Measurements from ENCODE around the gene CD2. TPM values are rescaled to one million over a fixed set of nuclear protein-coding genes. Genes with fewer than 3 reads are reported as not detected.

Gene CD2
- total RNA-seq, 4 donors from 2014 or later: 0.39 to 1.7 TPM; not detected in 2

GRCh38 chr1:116785006-116785405, 30.8 kb downstream of the CD2 start:
- no peak overlapping the region for H3K4me3 ChIP-seq
- H3K36me3 ChIP-seq: no peaks in the 10 kb centered on the region
- WGBS: 72% methylated on average over 3 of the region's 4 CpGs
- H3K4me1 ChIP-seq: no peaks in the 10 kb centered on the region
- no peak for DNase-seq (ENCODE audit: low spot score in 2 of 2)
- TF ChIP-seq POLR2AphosphoS5 (IDR thresholded peaks at IDR 0.05) (no peak), POLR2A (IDR thresholded peaks at IDR 0.05) (no peak), CTCF (IDR thresholded peaks at IDR 0.05) (no peak), EP300 (IDR thresholded peaks at IDR 0.05) (no peak)
- no peaks in the 10 kb centered on the region for H3K9me3 ChIP-seq
- H3K27me3 ChIP-seq: no peaks in the 10 kb centered on the region
- no peak overlapping the region for H3K27ac ChIP-seq

GRCh38 chr1:116786049-116786448, 31.8 kb downstream of the CD2 start:
- Histone ChIP-seq H3K27me3 (no peaks in the 10 kb centered on the region), H3K36me3 (no peaks in the 10 kb centered on the region), H3K4me3 (no peak overlapping the region), H3K27ac (no peak overlapping the region), H3K9me3 (no peaks in the 10 kb centered on the region), H3K4me1 (peaks cover 3% of the 10 kb centered on the region)
- no peak for DNase-seq (ENCODE audit: low spot score in 2 of 2)
- whole genome bisulfite sequencing: 69% methylated on average over 1 of the region's 1 CpG
- no peak for TF ChIP-seq EP300 (IDR thresholded peaks at IDR 0.05)
- TF ChIP-seq POLR2A (IDR thresholded peaks at IDR 0.05): no peak
- no peak for TF ChIP-seq POLR2AphosphoS5 (IDR thresholded peaks at IDR 0.05)
- TF ChIP-seq CTCF (IDR thresholded peaks at IDR 0.05): no peak

- no peak for DNase-seq (ENCODE audit: low spot score in 2 of 2)
- no peaks in the 10 kb centered on the region for H3K9me3 ChIP-seq
- TF ChIP-seq POLR2AphosphoS5 (IDR thresholded peaks at IDR 0.05): no peak
- no peak for TF ChIP-seq EP300 (IDR thresholded peaks at IDR 0.05)
- no peak for TF ChIP-seq POLR2A (IDR thresholded peaks at IDR 0.05)
- no peak for TF ChIP-seq CTCF (IDR thresholded peaks at IDR 0.05)
Measured at GRCh38 chr1:116791727-116792126, 37.5 kb downstream of the CD2 start.

GRCh38 chr1:116793357-116793935, 39.2 kb downstream of the CD2 start:
- Histone ChIP-seq H3K27me3 (peaks cover 3% of the 10 kb centered on the region), H3K36me3 (no peaks in the 10 kb centered on the region), H3K4me3 (no peak overlapping the region), H3K9me3 (no peaks in the 10 kb centered on the region), H3K4me1 (peaks cover 3% of the 10 kb centered on the region), H3K27ac (no peak overlapping the region)
- TF ChIP-seq POLR2A (IDR thresholded peaks at IDR 0.05): no peak
- TF ChIP-seq EP300 (IDR thresholded peaks at IDR 0.05): no peak
- no peak for TF ChIP-seq POLR2AphosphoS5 (IDR thresholded peaks at IDR 0.05)
- TF ChIP-seq CTCF (IDR thresholded peaks at IDR 0.05): no peak
- WGBS: 76% methylated on average over 2 of the region's 2 CpGs
- DNase-seq (ENCODE audit: low spot score in 2 of 2): no peak

More at GRCh38 chr1:116791727-116792126, 37.5 kb downstream of the CD2 start:
- Histone ChIP-seq H3K36me3 (no peaks in the 10 kb centered on the region), H3K4me3 (no peak overlapping the region), H3K27ac (no peak overlapping the region), H3K4me1 (peaks cover 3% of the 10 kb centered on the region), H3K27me3 (peaks cover 3% of the 10 kb centered on the region)

GRCh38 chr1:116794371-116794770, 40.1 kb downstream of the CD2 start:
- 91% methylated on average over 5 of the region's 5 CpGs for WGBS
- Histone ChIP-seq H3K27ac (no peak overlapping the region), H3K36me3 (no peaks in the 10 kb centered on the region), H3K4me1 (peaks cover 8% of the 10 kb centered on the region), H3K27me3 (peaks cover 3% of the 10 kb centered on the region), H3K4me3 (no peak overlapping the region), H3K9me3 (no peaks in the 10 kb centered on the region)
- DNase-seq (ENCODE audit: low spot score in 2 of 2): no peak
- TF ChIP-seq POLR2AphosphoS5 (IDR thresholded peaks at IDR 0.05) (no peak), POLR2A (IDR thresholded peaks at IDR 0.05) (no peak), CTCF (IDR thresholded peaks at IDR 0.05) (no peak), EP300 (IDR thresholded peaks at IDR 0.05) (no peak)
